NCI-H82 treated with DMSO at 0.1 percent for 48 hours (cell line): ENCODE measurements around the gene RPL10A.
A peak's percentile ranks its signal among the peaks of the same experiment; 100 is the strongest.

Experiments used
- DNase-seq: peaks from one replicate; lab custom pipeline; 2025; ENCODE audit not compliant: unreplicated experiment; lab: John Stamatoyannopoulos, UW

The RPL10A gene

DNA sequence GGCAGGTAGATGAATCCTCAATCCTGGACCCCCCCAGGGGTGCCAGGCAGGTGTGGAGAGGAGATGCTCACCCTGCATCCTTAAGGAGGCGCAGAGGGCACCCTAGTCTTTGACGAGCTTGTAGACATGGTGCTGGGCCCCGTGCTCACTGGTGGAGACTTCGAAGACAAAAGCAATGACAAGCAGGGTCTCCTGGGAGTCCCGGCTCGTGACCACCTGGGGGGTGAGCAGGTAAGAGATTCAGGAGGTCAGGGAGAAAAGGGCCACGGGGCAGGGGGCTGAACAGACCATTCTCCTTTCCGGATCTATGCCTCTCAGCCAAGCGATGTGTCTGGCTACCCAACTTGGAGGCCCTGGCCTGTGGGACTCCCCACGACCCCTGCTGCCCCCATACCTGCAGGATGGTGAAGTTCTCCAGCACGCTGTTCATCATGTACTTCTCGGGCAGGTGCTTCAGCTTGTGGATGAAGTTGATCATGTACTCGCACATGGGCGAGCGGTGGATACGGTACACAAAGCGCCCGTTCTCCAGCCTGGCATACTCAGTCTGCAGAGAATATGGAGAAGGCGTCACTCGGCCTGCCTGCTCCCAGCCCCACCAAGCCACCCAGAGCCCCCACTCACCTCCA lies 6.9 kb downstream of the RPL10A start:
- DNase-seq: no peak

DNA sequence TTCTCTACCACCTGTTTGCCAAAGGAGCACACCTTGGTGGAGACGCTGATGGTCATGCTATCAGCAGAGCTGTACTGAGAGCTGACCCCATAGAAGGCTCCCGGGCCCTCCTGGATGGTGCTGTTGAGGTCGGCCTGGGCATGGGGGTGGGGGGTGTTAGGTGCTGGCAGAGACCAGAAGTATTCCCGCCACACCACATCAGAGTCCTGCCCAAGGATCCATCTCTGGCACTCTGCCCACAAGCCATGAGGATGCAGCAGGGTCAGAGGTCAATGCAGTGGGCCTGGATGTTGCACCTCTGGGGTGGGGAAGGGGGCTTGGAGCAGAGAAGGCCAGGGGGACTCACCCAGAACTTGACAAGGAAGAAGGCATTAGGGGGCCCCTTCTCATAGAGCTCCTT lies 7.4 kb downstream of the RPL10A start:
- no peak for DNase-seq

- no peak for DNase-seq
Observed at GRCh38 chr6:35476004-35476403, 7.8 kb downstream of the RPL10A start.

DNA sequence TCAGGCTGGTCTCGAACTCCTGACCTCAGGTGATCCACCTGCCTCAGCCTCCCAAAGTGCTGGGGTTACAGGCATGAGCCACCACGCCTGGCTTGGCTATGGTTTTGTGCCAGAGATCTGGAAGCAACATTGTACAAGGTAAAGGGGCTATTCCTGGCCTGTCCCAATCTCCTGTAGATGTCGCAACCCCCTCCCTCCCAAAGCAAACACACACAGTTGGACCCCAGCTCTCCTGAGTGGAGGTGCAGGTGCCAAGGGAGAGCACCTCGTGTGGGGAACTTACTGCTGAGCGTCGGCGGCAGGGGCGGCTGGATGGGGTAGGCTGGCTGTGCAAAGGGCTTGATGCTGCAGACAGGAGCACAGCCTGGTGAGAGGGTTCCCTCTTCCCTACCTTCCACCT lies 8.8 kb downstream of the RPL10A start:
- no peak for DNase-seq

DNA sequence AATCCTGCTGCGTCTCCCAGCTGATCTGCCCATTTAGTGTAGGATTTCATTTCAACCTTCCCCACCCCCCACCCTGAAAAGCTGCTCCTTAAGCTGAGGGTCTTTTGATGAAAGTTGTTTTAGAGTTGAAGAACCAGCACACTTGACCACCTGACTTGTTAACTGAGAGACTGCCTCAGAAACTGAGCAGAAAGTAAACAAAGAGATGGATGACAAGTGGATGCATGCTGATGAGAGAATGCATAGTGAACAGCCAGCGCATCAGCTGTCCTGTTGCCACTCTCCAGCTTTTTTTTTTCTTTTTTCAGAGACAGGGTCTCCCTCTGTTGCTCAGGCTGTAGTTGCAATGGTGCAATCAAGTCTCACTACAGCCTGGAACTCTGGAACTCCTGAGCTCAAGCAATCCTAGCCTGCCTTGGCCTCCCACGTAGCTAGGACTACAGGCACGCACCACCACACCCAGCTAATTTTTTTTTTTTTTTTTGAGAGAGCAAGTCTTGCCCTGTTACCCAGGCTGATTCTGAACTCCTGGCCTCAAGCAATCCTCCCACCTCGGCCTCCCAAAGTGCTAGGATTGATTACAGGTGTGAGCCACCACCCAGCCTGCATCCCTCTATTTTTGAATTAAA lies 9.5 kb downstream of the RPL10A start:
- no peak for DNase-seq

DNA sequence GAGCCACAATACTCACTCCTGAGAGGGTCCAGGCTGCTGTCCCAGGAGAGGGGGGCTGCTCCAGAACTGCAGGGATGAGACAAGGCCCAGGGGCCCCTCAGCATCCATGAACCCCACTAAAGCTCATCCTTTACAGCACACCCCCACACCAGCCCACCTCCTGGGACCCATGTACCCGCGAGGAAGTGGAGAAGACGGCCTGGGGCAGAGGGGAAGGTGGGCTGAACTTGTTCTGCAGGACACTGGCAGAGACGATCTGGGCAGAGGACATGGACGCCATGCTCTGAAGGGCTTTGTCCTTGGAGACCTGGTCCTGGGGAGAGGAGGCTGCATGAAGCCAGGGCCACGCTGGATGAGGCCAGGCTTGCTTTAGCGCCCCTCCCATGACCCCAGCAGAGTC lies 10.1 kb downstream of the RPL10A start:
- no peak for DNase-seq

DNA sequence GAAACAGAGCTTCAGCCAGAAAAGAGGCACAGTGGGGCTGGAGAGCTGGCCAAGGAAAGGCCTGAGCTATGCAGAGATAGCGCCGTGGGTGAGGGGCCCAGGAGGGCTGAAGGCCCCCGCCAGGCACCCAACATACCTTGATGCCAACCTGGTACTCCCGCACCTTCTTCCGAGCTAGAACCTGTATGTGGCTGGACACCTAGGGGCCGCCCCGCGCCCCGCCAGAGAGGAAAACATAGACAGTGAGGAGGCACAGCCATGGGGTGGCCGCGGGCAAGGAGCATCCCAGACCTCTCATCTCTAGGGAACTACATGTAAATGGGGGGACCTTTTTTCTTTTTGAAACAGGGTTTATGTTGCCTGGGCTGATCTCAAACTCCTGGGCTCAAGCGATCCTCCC lies 12.0 kb downstream of the RPL10A start:
- DNase-seq: no peak

DNA sequence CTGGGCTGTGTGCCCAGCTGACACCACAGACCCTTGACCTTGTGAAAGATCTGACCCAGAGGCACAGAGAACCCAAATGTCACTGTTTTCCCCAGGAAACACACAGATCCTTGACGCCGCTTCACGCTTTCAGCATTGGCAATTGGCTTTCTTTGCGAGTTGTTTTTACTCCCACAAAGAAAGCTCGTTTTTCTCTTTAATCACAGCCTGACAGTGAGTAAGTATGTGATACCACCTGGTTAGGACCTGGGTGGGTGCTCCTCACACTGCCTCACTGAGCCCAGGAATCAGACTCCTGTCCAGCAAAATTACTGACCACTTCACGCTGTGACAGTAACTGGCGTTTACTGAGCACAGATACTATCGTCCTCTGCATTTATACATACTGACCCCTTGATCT lies 13.0 kb downstream of the RPL10A start:
- DNase-seq: no peak

GRCh38 chr6:35483062-35483461 lies 14.9 kb downstream of the RPL10A start:
- DNase-seq: no peak

GRCh38 chr6:35483490-35483889 lies 15.3 kb downstream of the RPL10A start:
- DNase-seq: no peak

- no peak for DNase-seq
Observed at GRCh38 chr6:35483893-35484645, 15.9 kb downstream of the RPL10A start.

DNA sequence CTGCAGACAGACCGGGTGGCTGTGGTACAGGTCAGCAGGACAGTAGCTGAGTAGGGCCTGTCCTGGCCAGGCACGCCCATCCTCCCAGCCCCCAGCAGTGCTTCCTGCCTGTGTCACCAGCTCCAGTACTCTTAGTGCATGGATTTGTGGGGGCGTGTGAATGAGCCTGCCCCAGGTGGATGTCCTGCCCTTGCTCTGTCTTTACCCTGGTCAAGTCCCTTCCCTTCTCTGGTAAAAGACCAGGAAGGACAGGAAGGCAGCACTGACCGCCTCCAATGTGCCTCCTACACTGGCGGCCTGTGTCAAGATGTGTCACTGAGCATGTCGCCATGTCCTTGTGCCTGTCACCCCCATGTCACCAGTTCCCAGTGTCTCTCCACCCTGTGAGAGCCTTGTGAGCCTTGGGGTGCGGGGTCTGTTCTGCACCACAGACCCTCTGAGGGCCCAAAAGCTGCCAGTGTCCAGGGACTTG lies 16.8 kb downstream of the RPL10A start:
- DNase-seq: no peak

DNA sequence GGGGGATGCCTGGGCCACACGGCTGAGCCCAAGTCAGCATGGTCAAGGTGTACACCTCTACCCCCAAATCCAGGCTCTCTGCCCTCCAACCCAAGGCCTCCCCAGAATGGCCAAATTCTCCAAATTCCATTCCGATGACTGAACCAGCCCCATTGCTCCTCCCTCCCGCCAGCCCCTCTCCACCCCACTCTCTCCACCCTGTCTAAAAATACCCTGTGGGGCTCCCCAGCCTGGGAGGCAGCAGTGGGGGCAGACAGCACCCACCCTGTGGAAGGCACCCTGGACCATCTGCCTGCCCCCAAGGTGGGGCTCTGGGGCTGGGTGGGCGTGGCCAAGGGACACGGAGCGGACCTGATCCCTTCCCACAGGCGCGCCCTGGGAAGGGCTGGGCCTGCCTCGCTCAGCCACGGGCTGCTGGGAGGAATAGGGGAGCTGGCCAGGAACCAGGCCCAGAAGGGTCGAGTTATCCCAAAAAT lies 17.2 kb downstream of the RPL10A start:
- no peak for DNase-seq

- DNase-seq: no peak
Observed at GRCh38 chr6:35486005-35486925, 18.1 kb downstream of the RPL10A start.

- DNase-seq: no peak
Observed at GRCh38 chr6:35487658-35488516, 19.7 kb downstream of the RPL10A start.

DNA sequence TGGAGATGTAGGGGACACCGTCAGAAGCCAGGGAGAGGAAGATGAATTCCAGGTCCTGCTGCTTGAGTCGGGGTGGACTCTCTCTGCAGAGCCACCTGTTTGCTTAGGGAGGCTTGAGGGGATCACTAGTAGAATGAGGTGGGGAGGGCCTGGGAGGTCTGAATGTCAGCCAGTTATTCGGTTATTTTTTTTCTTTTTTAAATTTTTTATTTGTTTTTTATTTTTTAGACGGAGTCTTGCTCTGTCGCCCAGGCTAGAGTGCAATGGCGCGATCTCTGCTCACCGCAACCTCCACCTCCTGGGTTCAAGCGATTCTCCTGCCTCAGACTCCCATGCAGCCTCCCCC lies 20.3 kb downstream of the RPL10A start:
- DNase-seq: no peak

GRCh38 chr6:35489066-35489465 lies 20.9 kb downstream of the RPL10A start:
- DNase-seq: no peak

DNA sequence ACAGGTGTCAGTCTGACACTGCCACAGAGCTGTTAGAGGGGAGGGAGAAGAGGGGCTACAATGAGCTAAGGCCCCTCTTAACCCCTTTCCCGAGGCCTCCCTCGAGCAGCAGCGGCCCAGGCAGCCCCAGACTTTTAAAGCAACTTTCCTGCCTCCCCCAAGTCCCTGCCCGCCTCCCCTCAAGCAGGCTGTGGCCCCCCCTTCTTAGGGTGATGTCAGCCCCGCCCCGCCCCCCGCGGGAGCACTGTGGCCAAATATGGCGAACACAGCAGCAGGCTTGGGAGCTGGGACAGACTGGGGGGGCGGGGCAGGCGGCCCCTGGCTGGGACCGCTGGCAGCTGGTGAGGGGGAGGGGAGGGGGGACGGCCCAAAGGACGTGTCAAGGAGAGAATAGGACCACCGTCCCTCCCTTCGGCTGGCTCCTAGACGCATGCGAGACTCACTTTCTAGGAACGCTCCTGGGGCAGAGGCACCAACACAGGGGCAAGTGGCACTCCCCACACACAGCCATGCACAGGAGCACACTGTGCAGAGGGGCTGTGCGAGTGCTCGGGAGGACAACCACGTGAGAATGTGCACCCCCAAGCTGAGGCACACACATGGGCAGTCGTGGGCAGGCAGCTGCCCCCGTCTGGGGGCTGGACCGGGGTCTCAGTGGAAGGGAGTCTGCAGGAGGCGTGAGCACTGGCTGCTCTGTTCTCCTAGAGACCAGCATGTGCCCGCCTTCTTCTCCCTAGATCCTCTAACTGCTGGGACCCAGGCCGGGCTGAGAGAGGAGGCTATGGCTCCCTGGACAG lies 22.0 kb downstream of the RPL10A start:
- peak; percentile 82 for DNase-seq

GRCh38 chr6:35490821-35491557 lies 22.8 kb downstream of the RPL10A start:
- DNase-seq: no peak
